ENCODE results near the gene MOSMO. TPM values are rescaled to one million over a fixed set of nuclear protein-coding genes. Genes with fewer than 3 reads are reported as not detected.

MOSMO gene
- total RNA-seq, 1 donor from 2014 or later, result 12.1 TPM

- TF ChIP-seq CTCF (IDR thresholded peaks at IDR 0.05; ENCODE audit: borderline replicate concordance), result no peak
- peaks cover 24% of the 10 kb centered on the region for H3K4me1 ChIP-seq
- H3K4me3 ChIP-seq, result no peak overlapping the region
- H3K27me3 ChIP-seq (ENCODE audit: low read depth), result no peaks in the 10 kb centered on the region
- H3K9me3 ChIP-seq (replicated peaks), result no peaks in the 10 kb centered on the region
- no peaks in the 10 kb centered on the region for H3K36me3 ChIP-seq
- no peak for DNase-seq
- H3K27ac ChIP-seq (replicated peaks), result no peak overlapping the region
- intact Hi-C loops (cut with micrococcal nuclease), result loop anchor here (5.0 kb wide), 2 partner anchors 74 to 184 kb away; no protein-coding TSS in a partner anchor
Measured at GRCh38 chr16:22003195-22003594, 4.7 kb upstream of the MOSMO start.

- no peaks in the 10 kb centered on the region for H3K9me3 ChIP-seq (replicated peaks)
- no peak for DNase-seq
- TF ChIP-seq CTCF (IDR thresholded peaks at IDR 0.05; ENCODE audit: borderline replicate concordance), result no peak
- peaks cover 33% of the 10 kb centered on the region for H3K4me1 ChIP-seq
- no peaks in the 10 kb centered on the region for H3K36me3 ChIP-seq
- no peak overlapping the region for H3K27ac ChIP-seq (replicated peaks)
- H3K27me3 ChIP-seq (ENCODE audit: low read depth), result no peaks in the 10 kb centered on the region
- intact Hi-C loops (cut with micrococcal nuclease), result loop anchor here (5.0 kb wide), 2 partner anchors 73 to 183 kb away; no protein-coding TSS in a partner anchor
- H3K4me3 ChIP-seq, result no peak overlapping the region
Measured at GRCh38 chr16:22004341-22004740, 3.6 kb upstream of the MOSMO start.

DNA sequence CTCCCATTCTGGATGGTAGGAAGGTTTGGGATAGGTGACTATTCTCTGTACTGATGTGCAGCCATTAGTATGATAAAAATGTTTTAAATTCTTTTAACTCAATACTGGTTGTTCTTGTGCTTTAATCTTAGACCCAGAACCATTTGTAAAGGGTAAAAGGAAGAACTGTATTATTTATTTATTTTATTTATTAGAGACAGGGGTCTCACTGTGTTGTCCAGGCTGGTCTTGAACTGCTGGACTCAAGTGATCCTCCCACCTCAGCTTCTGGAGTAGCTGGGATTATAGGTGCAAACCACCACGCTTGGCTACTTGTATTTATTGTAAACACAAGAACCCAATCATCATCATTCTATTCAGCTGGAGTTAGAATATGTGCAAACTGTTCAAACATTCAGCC, 2.2 kb upstream of the MOSMO start:
- Histone ChIP-seq H3K4me3 (no peak overlapping the region), H3K36me3 (no peaks in the 10 kb centered on the region), H3K27ac (replicated peaks) (no peak overlapping the region), H3K4me1 (peaks cover 46% of the 10 kb centered on the region), H3K27me3 (ENCODE audit: low read depth) (no peaks in the 10 kb centered on the region), H3K9me3 (replicated peaks) (no peaks in the 10 kb centered on the region)
- no peak for DNase-seq
- TF ChIP-seq CTCF (IDR thresholded peaks at IDR 0.05; ENCODE audit: borderline replicate concordance), result no peak
- intact Hi-C loops (cut with micrococcal nuclease), result no loop called here

DNA sequence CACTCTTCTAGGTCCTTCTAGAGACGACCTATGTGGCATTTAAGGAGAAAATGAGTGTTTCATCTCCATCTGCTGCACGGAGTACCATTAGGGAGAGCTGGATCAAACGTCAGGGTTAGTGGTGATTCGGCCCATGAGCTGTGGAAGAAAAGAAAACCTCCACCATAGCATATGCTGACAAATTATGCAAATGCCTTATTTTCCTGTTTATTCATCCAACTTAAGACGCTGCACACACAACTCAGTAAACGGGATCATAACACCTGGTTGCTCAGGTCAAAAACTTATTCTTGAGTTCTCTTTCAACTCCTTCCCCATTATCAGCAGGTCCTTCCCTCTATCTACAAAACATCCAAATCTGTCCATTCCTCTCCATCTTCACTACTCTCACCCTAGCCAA, 1.3 kb upstream of the MOSMO start:
- Histone ChIP-seq H3K4me3 (peak overlapping the region; percentile 98), H3K27me3 (ENCODE audit: low read depth) (no peaks in the 10 kb centered on the region), H3K9me3 (replicated peaks) (no peaks in the 10 kb centered on the region), H3K36me3 (no peaks in the 10 kb centered on the region), H3K4me1 (peaks cover 48% of the 10 kb centered on the region), H3K27ac (replicated peaks) (peak overlapping the region; percentile 96)
- intact Hi-C loops (cut with micrococcal nuclease), result no loop called here
- no peak for DNase-seq
- TF ChIP-seq CTCF (IDR thresholded peaks at IDR 0.05; ENCODE audit: borderline replicate concordance), result no peak

DNA sequence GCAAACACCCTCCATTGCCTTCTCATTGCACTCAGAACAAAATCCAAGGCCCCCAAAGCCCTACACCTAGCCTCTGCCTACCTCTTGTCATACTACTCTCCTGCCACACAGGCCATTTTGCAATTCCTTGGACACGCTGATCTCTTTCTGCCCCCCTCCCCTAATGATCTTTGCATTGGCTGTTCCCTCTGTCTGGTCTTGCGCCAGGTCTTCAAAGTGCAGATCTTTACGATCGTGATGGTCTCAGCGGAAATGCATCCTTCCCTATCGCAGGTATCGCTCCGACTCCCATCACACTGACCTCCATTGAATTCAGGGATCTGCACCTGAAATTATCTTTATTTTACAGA, 777 bp upstream of the MOSMO start:
- intact Hi-C loops (cut with micrococcal nuclease), result no loop called here
- H3K4me1 ChIP-seq, result peaks cover 51% of the 10 kb centered on the region
- peak overlapping the region; percentile 98 for H3K4me3 ChIP-seq
- no peak for DNase-seq
- no peaks in the 10 kb centered on the region for H3K27me3 ChIP-seq (ENCODE audit: low read depth)
- H3K27ac ChIP-seq (replicated peaks), result peak overlapping the region; percentile 96
- no peaks in the 10 kb centered on the region for H3K36me3 ChIP-seq
- no peaks in the 10 kb centered on the region for H3K9me3 ChIP-seq (replicated peaks)
- no peak for TF ChIP-seq CTCF (IDR thresholded peaks at IDR 0.05; ENCODE audit: borderline replicate concordance)

Data from left ventricle myocardium inferior (tissue), 1 donor.